ENCODE results near the gene RHOB.
"Not testable (repeated sequence)": the region's sequence is repeated elsewhere in the genome, so short reads cannot be mapped to it uniquely, and the experiment has no call there.

The RHOB gene

GRCh38 chr2:20491739-20492531, 45.1 kb downstream of the RHOB start:
- DNase-seq (ENCODE audit: low read depth in 3 of 3) = no peak

- DNase-seq (ENCODE audit: low read depth in 3 of 3) = not testable (repeated sequence)
Measured at GRCh38 chr2:20493095-20493494, 46.2 kb downstream of the RHOB start.

GRCh38 chr2:20494241-20494640, 47.4 kb downstream of the RHOB start:
- DNase-seq (ENCODE audit: low read depth in 3 of 3) = no peak

GRCh38 chr2:20496076-20496872, 49.4 kb downstream of the RHOB start:
- DNase-seq (ENCODE audit: low read depth in 3 of 3) = no peak

- DNase-seq (ENCODE audit: low read depth in 3 of 3) = no peak
Measured at GRCh38 chr2:20496942-20497341, 50.1 kb downstream of the RHOB start.

Data from stimulated activated CD4-positive, alpha-beta T cell treated with anti-CD3 and anti-CD28 coated beads, TNF-alpha, amount 100 ng/mL, for 4 hours (primary cell).